ENCODE measurements around the gene EFCAB14.
"Not testable (repeated sequence)": the region's sequence is repeated elsewhere in the genome, so short reads cannot be mapped to it uniquely, and the experiment has no call there.

The EFCAB14 gene

GRCh38 chr1:46654012-46654411, 64.9 kb downstream of the EFCAB14 start:
- no peak for DNase-seq (ENCODE audit: low spot score)

- no peak for DNase-seq (ENCODE audit: low spot score)
Observed at GRCh38 chr1:46653405-46653958, 65.4 kb downstream of the EFCAB14 start.

- DNase-seq (ENCODE audit: low spot score) = no peak
Observed at GRCh38 chr1:46652321-46653100, 66.4 kb downstream of the EFCAB14 start.

- not testable (repeated sequence) for DNase-seq (ENCODE audit: low spot score)
Observed at GRCh38 chr1:46651152-46651551, 67.8 kb downstream of the EFCAB14 start.

- DNase-seq (ENCODE audit: low spot score) = no peak
Observed at GRCh38 chr1:46650491-46650890, 68.4 kb downstream of the EFCAB14 start.

GRCh38 chr1:46649764-46650163, 69.2 kb downstream of the EFCAB14 start:
- no peak for DNase-seq (ENCODE audit: low spot score)

GRCh38 chr1:46647611-46648010, 71.3 kb downstream of the EFCAB14 start:
- no peak for DNase-seq (ENCODE audit: low spot score)

GRCh38 chr1:46646844-46647243, 72.1 kb downstream of the EFCAB14 start:
- no peak for DNase-seq (ENCODE audit: low spot score)

GRCh38 chr1:46646331-46646730, 72.6 kb downstream of the EFCAB14 start:
- DNase-seq (ENCODE audit: low spot score) = no peak

GRCh38 chr1:46645815-46646214, 73.1 kb downstream of the EFCAB14 start:
- no peak for DNase-seq (ENCODE audit: low spot score)

GRCh38 chr1:46643368-46643775, 75.5 kb downstream of the EFCAB14 start:
- no peak for DNase-seq (ENCODE audit: low spot score)

- no peak for DNase-seq (ENCODE audit: low spot score)
Observed at GRCh38 chr1:46642115-46642680, 76.7 kb downstream of the EFCAB14 start.

GRCh38 chr1:46639547-46639946, 79.4 kb downstream of the EFCAB14 start:
- no peak for DNase-seq (ENCODE audit: low spot score)

GRCh38 chr1:46638921-46639320, 80.0 kb downstream of the EFCAB14 start:
- no peak for DNase-seq (ENCODE audit: low spot score)

- no peak for DNase-seq (ENCODE audit: low spot score)
Observed at GRCh38 chr1:46637444-46638083, 81.3 kb downstream of the EFCAB14 start.

- no peak for DNase-seq (ENCODE audit: low spot score)
Observed at GRCh38 chr1:46635205-46635604, 83.7 kb downstream of the EFCAB14 start.

GRCh38 chr1:46630719-46631118, 88.2 kb downstream of the EFCAB14 start:
- DNase-seq (ENCODE audit: low spot score) = no peak
